Activated naive CD8-positive, alpha-beta T cell treated with anti-CD3 and anti-CD28 coated beads, Interleukin-2, amount 10 ng/mL, durations not matched to agents 7 days and 5 days (primary cell): Measurements from ENCODE around the gene ADCY7. TPM values are rescaled to one million over a fixed set of nuclear protein-coding genes. Genes with fewer than 3 reads are reported as not detected.
"Not testable (repeated sequence)": the region's sequence is repeated elsewhere in the genome, so short reads cannot be mapped to it uniquely, and the experiment has no call there.

ENCODE experiments used
- ATAC-seq: fragments of 150-1000 bp; cut with Tn5 transposase; one replicate; pipeline ENCODE4 v1.10.0; 2021; ENCODE audit warnings: low read depth, moderate library complexity
- POLR2A ChIA-PET: fragments of 350-600 bp; sonication (Branson Sonifier 250); formaldehyde crosslinking; loops from one replicate; lab custom pipeline; 2021; ENCODE audit warnings: antibody characterized with exemption; lab: Charles Lee
- DNase-seq: peaks from one replicate; pipeline ENCODE4 v3.0.0; 2021
- H3K27ac Mint-ChIP-seq: one replicate; pipeline ENCODE4 v1.8.0; 2022; ENCODE audit warnings: mild to moderate bottlenecking, mixed read lengths
- H3K27me3 Mint-ChIP-seq: one replicate; pipeline ENCODE4 v1.8.0; 2022; ENCODE audit warnings: mild to moderate bottlenecking, moderate library complexity, mixed read lengths
- H3K36me3 Mint-ChIP-seq: one replicate; pipeline ENCODE4 v1.8.0; 2021; ENCODE audit warnings: mild to moderate bottlenecking, mixed read lengths
- H3K4me1 Mint-ChIP-seq: one replicate; pipeline ENCODE4 v1.8.0; 2021; ENCODE audit warnings: mixed read lengths
- H3K4me3 Mint-ChIP-seq: one replicate; pipeline ENCODE4 v1.8.0; 2022; ENCODE audit warnings: mild to moderate bottlenecking, moderate library complexity, mixed read lengths
- H3K9me3 Mint-ChIP-seq: one replicate; pipeline ENCODE4 v1.8.0; 2021; ENCODE audit warnings: mixed read lengths
- total RNA-seq, 2 experiments: library from RNA; stranded (reverse); gene quantifications; one replicate each; pipeline ENCODE4 v1.2.3, GENCODE V29; 2021

The ADCY7 gene
- total RNA-seq, 2 experiments from 2014 or later, result 172 to 177 TPM

- POLR2A ChIA-PET, result interaction anchor here (0.8 to 2.6 kb wide), 6 partner anchors 13 to 480 kb away, joined by 3 to 20 read pairs (median 4); no protein-coding TSS in a partner anchor
- H3K4me3 Mint-ChIP-seq, result peak overlapping the region; percentile 26
- ATAC-seq, result peak; percentile 92
- no peaks in the 10 kb centered on the region for H3K27me3 Mint-ChIP-seq
- H3K27ac Mint-ChIP-seq, result peak overlapping the region; percentile 73
- H3K4me1 Mint-ChIP-seq, result peaks cover 31% of the 10 kb centered on the region
- H3K36me3 Mint-ChIP-seq, result peaks cover 28% of the 10 kb centered on the region
- no peaks in the 10 kb centered on the region for H3K9me3 Mint-ChIP-seq
- DNase-seq, result peak; percentile 42
Measured at GRCh38 chr16:50326835-50327465, 60.6 kb downstream of the ADCY7 start.

- Mint-ChIP-seq H3K27me3 (no peaks in the 10 kb centered on the region), H3K9me3 (peaks cover 2% of the 10 kb centered on the region), H3K36me3 (peaks cover 33% of the 10 kb centered on the region), H3K27ac (no peak overlapping the region), H3K4me3 (no peak overlapping the region), H3K4me1 (peaks cover 20% of the 10 kb centered on the region)
- no peak for ATAC-seq
- POLR2A ChIA-PET, result no interaction called here
- DNase-seq, result no peak
Measured at GRCh38 chr16:50329446-50330189, 63.3 kb downstream of the ADCY7 start.

GRCh38 chr16:50331570-50331969 lies 65.2 kb downstream of the ADCY7 start:
- H3K27me3 Mint-ChIP-seq, result no peaks in the 10 kb centered on the region
- no peak overlapping the region for H3K4me3 Mint-ChIP-seq
- H3K4me1 Mint-ChIP-seq, result peaks cover 20% of the 10 kb centered on the region
- peaks cover 27% of the 10 kb centered on the region for H3K36me3 Mint-ChIP-seq
- ATAC-seq (no peak), DNase-seq (no peak)
- POLR2A ChIA-PET, result no interaction called here
- no peak overlapping the region for H3K27ac Mint-ChIP-seq
- H3K9me3 Mint-ChIP-seq, result peaks cover 2% of the 10 kb centered on the region

- POLR2A ChIA-PET, result no interaction called here
- no peak overlapping the region for H3K4me3 Mint-ChIP-seq
- no peak for ATAC-seq
Measured at GRCh38 chr16:50332599-50332998, 66.2 kb downstream of the ADCY7 start.

GRCh38 chr16:50334106-50334975 lies 68.0 kb downstream of the ADCY7 start:
- ATAC-seq (no peak), DNase-seq (no peak)
- peaks cover 29% of the 10 kb centered on the region for H3K36me3 Mint-ChIP-seq
- peaks cover 2% of the 10 kb centered on the region for H3K9me3 Mint-ChIP-seq
- no peaks in the 10 kb centered on the region for H3K27me3 Mint-ChIP-seq
- POLR2A ChIA-PET, result no interaction called here
- peaks cover 20% of the 10 kb centered on the region for H3K4me1 Mint-ChIP-seq
- no peak overlapping the region for H3K27ac Mint-ChIP-seq
- no peak overlapping the region for H3K4me3 Mint-ChIP-seq

More at GRCh38 chr16:50332599-50332998, 66.2 kb downstream of the ADCY7 start:
- Mint-ChIP-seq H3K27ac (no peak overlapping the region), H3K36me3 (peaks cover 29% of the 10 kb centered on the region), H3K9me3 (peaks cover 2% of the 10 kb centered on the region), H3K4me1 (peaks cover 11% of the 10 kb centered on the region), H3K27me3 (no peaks in the 10 kb centered on the region)
- no peak for DNase-seq

GRCh38 chr16:50335196-50335958 lies 69.0 kb downstream of the ADCY7 start:
- H3K27me3 Mint-ChIP-seq, result no peaks in the 10 kb centered on the region
- no peak overlapping the region for H3K27ac Mint-ChIP-seq
- peaks cover 19% of the 10 kb centered on the region for H3K4me1 Mint-ChIP-seq
- ATAC-seq (no peak), DNase-seq (no peak)
- H3K4me3 Mint-ChIP-seq, result no peak overlapping the region
- POLR2A ChIA-PET, result no interaction called here
- H3K9me3 Mint-ChIP-seq, result peaks cover 2% of the 10 kb centered on the region
- peaks cover 27% of the 10 kb centered on the region for H3K36me3 Mint-ChIP-seq

- Mint-ChIP-seq H3K36me3 (peaks cover 20% of the 10 kb centered on the region), H3K4me3 (no peak overlapping the region), H3K4me1 (peaks cover 18% of the 10 kb centered on the region), H3K9me3 (peaks cover 2% of the 10 kb centered on the region), H3K27me3 (no peaks in the 10 kb centered on the region), H3K27ac (no peak overlapping the region)
- DNase-seq (no peak), ATAC-seq (no peak)
- POLR2A ChIA-PET, result no interaction called here
Measured at GRCh38 chr16:50336884-50337283, 70.5 kb downstream of the ADCY7 start.

- no peaks in the 10 kb centered on the region for H3K9me3 Mint-ChIP-seq
- POLR2A ChIA-PET, result no interaction called here
- H3K4me1 Mint-ChIP-seq, result peaks cover 15% of the 10 kb centered on the region
- H3K27me3 Mint-ChIP-seq, result no peaks in the 10 kb centered on the region
- H3K27ac Mint-ChIP-seq, result peak overlapping the region; percentile 2
- H3K4me3 Mint-ChIP-seq, result no peak overlapping the region
- peaks cover 18% of the 10 kb centered on the region for H3K36me3 Mint-ChIP-seq
- DNase-seq (no peak), ATAC-seq (no peak)
Measured at GRCh38 chr16:50338371-50339231, 72.2 kb downstream of the ADCY7 start.

- POLR2A ChIA-PET, result no interaction called here
- Mint-ChIP-seq H3K4me1 (peaks cover 14% of the 10 kb centered on the region), H3K27me3 (no peaks in the 10 kb centered on the region), H3K9me3 (no peaks in the 10 kb centered on the region), H3K4me3 (no peak overlapping the region), H3K27ac (no peak overlapping the region), H3K36me3 (peaks cover 30% of the 10 kb centered on the region)
- ATAC-seq (no peak), DNase-seq (no peak)
Measured at GRCh38 chr16:50340578-50340977, 74.2 kb downstream of the ADCY7 start.

- H3K9me3 Mint-ChIP-seq, H3K27ac Mint-ChIP-seq, DNase-seq, H3K4me3 Mint-ChIP-seq, ATAC-seq, H3K27me3 Mint-ChIP-seq, POLR2A ChIA-PET, H3K4me1 Mint-ChIP-seq: not testable (repeated sequence)
- H3K36me3 Mint-ChIP-seq, result peaks cover 48% of the 10 kb centered on the region
Measured at GRCh38 chr16:50343566-50343965, 77.2 kb downstream of the ADCY7 start.

- H3K9me3 Mint-ChIP-seq, result not testable (repeated sequence)
Measured at GRCh38 chr16:50345210-50345609, 78.9 kb downstream of the ADCY7 start.

GRCh38 chr16:50351116-50351515 lies 84.8 kb downstream of the ADCY7 start:
- no peak overlapping the region for H3K27ac Mint-ChIP-seq
- no peak for ATAC-seq

More at GRCh38 chr16:50345210-50345609, 78.9 kb downstream of the ADCY7 start:
- H3K36me3 Mint-ChIP-seq, result peaks cover 61% of the 10 kb centered on the region
- H3K27me3 Mint-ChIP-seq, H3K4me3 Mint-ChIP-seq, H3K27ac Mint-ChIP-seq, POLR2A ChIA-PET, ATAC-seq, H3K4me1 Mint-ChIP-seq, DNase-seq: not testable (repeated sequence)

More at GRCh38 chr16:50351116-50351515, 84.8 kb downstream of the ADCY7 start:
- POLR2A ChIA-PET, result no interaction called here
- Mint-ChIP-seq H3K27me3 (no peaks in the 10 kb centered on the region), H3K4me3 (no peak overlapping the region), H3K36me3 (peaks cover 54% of the 10 kb centered on the region), H3K4me1 (peaks cover 5% of the 10 kb centered on the region), H3K9me3 (peaks cover 4% of the 10 kb centered on the region)
- DNase-seq, result no peak
